Right renal cortex interstitium (tissue), 3 donors: ENCODE data around the gene GBP1. TPM values are rescaled to one million over a fixed set of nuclear protein-coding genes. Genes with fewer than 3 reads are reported as not detected.
"Not testable (repeated sequence)": the region's sequence is repeated elsewhere in the genome, so short reads cannot be mapped to it uniquely, and the experiment has no call there.

Experiments used
- DNase-seq, 3 donors: peaks; one replicate each; pipeline ENCODE4 v3.0.0-alpha.2; 2013; ENCODE audit warnings: low read depth in 3 of 3, low spot score in 2 of 3
- polyA plus RNA-seq, 3 donors: library from polyadenylated mRNA; unstranded; fragments of 120-200 nt; gene quantifications; one replicate each; pipeline ENCODE4 v1.2.1, GENCODE V29; 2013; ENCODE audit not compliant: insufficient read length in 3 of 3

GBP1 gene
- polyA plus RNA-seq, 3 donors: 14.9 to 18.0 (median 14.9) TPM

GRCh38 chr1:89051955-89052312 lies 13.1 kb downstream of the GBP1 start:
- no peak for DNase-seq

- DNase-seq: no peak
Measured at GRCh38 chr1:89051300-89051954, 13.6 kb downstream of the GBP1 start.

- DNase-seq: no peak
Measured at GRCh38 chr1:89050649-89051033, 14.4 kb downstream of the GBP1 start.

GRCh38 chr1:89049901-89050648 lies 14.9 kb downstream of the GBP1 start:
- not testable (repeated sequence) for DNase-seq

- DNase-seq: not testable (repeated sequence)
Measured at GRCh38 chr1:89049187-89049586, 15.8 kb downstream of the GBP1 start.

GRCh38 chr1:89047734-89048133 lies 17.3 kb downstream of the GBP1 start:
- no peak for DNase-seq

- DNase-seq: not testable (repeated sequence)
Measured at GRCh38 chr1:89046318-89047183, 18.5 kb downstream of the GBP1 start.

GRCh38 chr1:89044970-89045721 lies 19.9 kb downstream of the GBP1 start:
- DNase-seq: no peak

GRCh38 chr1:89043940-89044339 lies 21.1 kb downstream of the GBP1 start:
- DNase-seq: no peak

- no peak for DNase-seq
Measured at GRCh38 chr1:89042491-89042890, 22.5 kb downstream of the GBP1 start.

- no peak for DNase-seq
Measured at GRCh38 chr1:89041721-89042120, 23.3 kb downstream of the GBP1 start.

GRCh38 chr1:89041119-89041641 lies 23.8 kb downstream of the GBP1 start:
- no peak for DNase-seq

GRCh38 chr1:89040315-89040626 lies 24.7 kb downstream of the GBP1 start:
- DNase-seq: no peak

GRCh38 chr1:89037186-89037585 lies 27.8 kb downstream of the GBP1 start:
- no peak for DNase-seq

GRCh38 chr1:89035080-89035479 lies 29.9 kb downstream of the GBP1 start:
- DNase-seq: no peak

- DNase-seq: not testable (repeated sequence)
Measured at GRCh38 chr1:89034004-89034403, 31.0 kb downstream of the GBP1 start.

- DNase-seq: not testable (repeated sequence)
Measured at GRCh38 chr1:89029051-89029450, 36.0 kb downstream of the GBP1 start.

GRCh38 chr1:89025928-89026327 lies 39.1 kb downstream of the GBP1 start:
- no peak for DNase-seq

- DNase-seq: no peak
Measured at GRCh38 chr1:89023026-89023425, 42.0 kb downstream of the GBP1 start.

GRCh38 chr1:89022167-89022959 lies 42.6 kb downstream of the GBP1 start, which contains the start of gene GBP3:
Gene GBP3, minus strand, starts transcription at chr1:89022866. Its CDS starts 2,145 bp downstream, at chr1:89020721.
- DNase-seq: peak in 2 of 3 donors; percentile 10 to 25
